K562 (cell line): ENCODE measurements around the gene STX2. TPM values are rescaled to one million over a fixed set of nuclear protein-coding genes. Genes with fewer than 3 reads are reported as not detected.

Experiments used
- ATAC-seq: fragments of 200-7000 bp; cut with Tn5 transposase; 3 replicates; pipeline ENCODE4 v1.9.1; 2020; ENCODE audit warnings: moderate library complexity
- BruUV-seq: library from RNA; stranded (reverse); fragments of 400-500 nt; replicated peaks from 2 replicates; lab custom pipeline; 2021; lab: Mats Ljungman, UMichigan
- CTCF ChIA-PET: fragments of 300-600 bp; formaldehyde crosslinking; extraction: SDS; loops from one replicate; lab custom pipeline; 2021; ENCODE audit warnings: low intra/inter-chr PET ratio; lab: Yijun Ruan, JAX
- POLR2A ChIA-PET: fragments of 300-600, 350-650 bp; sonication (Branson Sonifier 250); formaldehyde crosslinking; extraction: SDS; loops from one replicate; lab custom pipeline; 2021; ENCODE audit warnings: antibody characterized with exemption, inconsistent platforms; lab: Yijun Ruan, JAX
- DNase-seq, 4 experiments: peaks; one replicate each; pipeline versions ENCODE4 v3.0.0 to v3.0.0-alpha.2; 2011 to 2018; ENCODE audit warnings: low spot score in 3 of 4, mixed read lengths in 3 of 4; ENCODE audit errors: extremely low read depth in 1 of 4
- FAIRE-seq: peaks from 2 replicates; lab custom pipeline; 2011; peaks lifted over from hg19 to GRCh38; lab: Jason Lieb, UNC
- H2AFZ ChIP-seq: 2 replicates; pipeline ENCODE4 v1.6.0; 2011; ENCODE audit warnings: low read depth, low read length, control low read depth, inconsistent platforms
- H3K27ac ChIP-seq: fragments of 200-600 bp; 3 replicates; pipeline ENCODE4 v1.8.0; 2011; ENCODE audit warnings: low read depth, mild to moderate bottlenecking, control low read depth, inconsistent platforms, low read length, moderate library complexity, mixed read lengths; ENCODE audit errors: extremely low read depth
- H3K27me3 ChIP-seq, 2 experiments: fragments of 300-600 bp in 1 of 2; 2 replicates in 1 of 2; 3 replicates in 1 of 2; pipeline versions ENCODE4 v1.6.0 to v1.8.0; 2011; ENCODE audit warnings: inconsistent platforms in 2 of 2, low read length in 2 of 2, mild to moderate bottlenecking in 1 of 2, mixed read lengths in 1 of 2, moderate library complexity in 1 of 2; ENCODE audit not compliant: control insufficient read depth in 2 of 2, insufficient read depth in 2 of 2
- H3K36me3 ChIP-seq: fragments of 300-600 bp; 3 replicates; pipeline ENCODE4 v1.8.0; 2011; ENCODE audit warnings: mild to moderate bottlenecking, low read length, inconsistent platforms; ENCODE audit not compliant: control insufficient read depth, insufficient read depth
- H3K4me1 ChIP-seq, 2 experiments: fragments of 200-600 bp in 1 of 2; replicated peaks in 1 of 2; 2 replicates in 1 of 2; 3 replicates in 1 of 2; pipeline versions ENCODE4 v1.5.1 to v1.8.0; 2011; ENCODE audit warnings: inconsistent platforms in 2 of 2, low read length in 2 of 2, mild to moderate bottlenecking in 1 of 2, mixed read lengths in 1 of 2, moderate library complexity in 1 of 2; ENCODE audit not compliant: control insufficient read depth in 2 of 2, insufficient read depth in 2 of 2
- H3K4me2 ChIP-seq: 2 replicates; pipeline ENCODE4 v1.6.1; 2011; ENCODE audit warnings: low read length, control low read depth, inconsistent platforms, mixed read lengths; ENCODE audit not compliant: insufficient read depth
- H3K4me3 ChIP-seq: fragments of 200-600 bp; sonication (generic), shearing (Covaris generic); 2 replicates; pipeline ENCODE4 v1.5.1; 2016; ENCODE audit warnings: control low read depth, inconsistent platforms
- H3K79me2 ChIP-seq: fragments of 200-600 bp; 3 replicates; pipeline ENCODE4 v1.8.0; 2011; ENCODE audit warnings: low read length, inconsistent platforms; ENCODE audit not compliant: control insufficient read depth, insufficient read depth
- H3K9ac ChIP-seq, 2 experiments: 2 replicates each; pipeline versions ENCODE4 v1.6.0 to v1.6.1; 2011; ENCODE audit warnings: low read depth in 2 of 2, low read length in 2 of 2, control low read depth in 1 of 2, inconsistent platforms in 1 of 2, mild to moderate bottlenecking in 1 of 2, mixed read lengths in 1 of 2; ENCODE audit not compliant: insufficient read depth in 1 of 2
- H3K9me1 ChIP-seq: one replicate; pipeline ENCODE4 v1.6.0; 2011; ENCODE audit warnings: inconsistent platforms, mild to moderate bottlenecking, low read length, moderate library complexity; ENCODE audit not compliant: control insufficient read depth, insufficient read depth
- H3K9me3 ChIP-seq: replicated peaks from 2 replicates; pipeline ENCODE4 v1.5.1; 2011; ENCODE audit warnings: low read depth, low read length, inconsistent platforms; ENCODE audit not compliant: control insufficient read depth, insufficient read depth
- H4K20me1 ChIP-seq: replicated peaks from 2 replicates; pipeline ENCODE4 v1.6.1; 2011; ENCODE audit warnings: low read length, inconsistent platforms, mixed read lengths; ENCODE audit not compliant: control insufficient read depth, insufficient read depth
- BRCA1 ChIP-seq, 2 experiments: fragments of 450-650 bp in 1 of 2; sonication (generic) in 1 of 2; formaldehyde crosslinking in 1 of 2; IDR thresholded peaks; 2 replicates each; pipeline versions ENCODE4 v1.5.0 to v1.6.1; 2017 to 2020; ENCODE audit warnings: mild to moderate bottlenecking in 1 of 2, missing genetic modification reagents in 1 of 2
- C11orf30 ChIP-seq: fragments of 450-650 bp; IDR thresholded peaks from 2 replicates; pipeline ENCODE4 v1.6.1; 2016; ENCODE audit warnings: low read depth, mild to moderate bottlenecking
- MAFF ChIP-seq: IDR thresholded peaks from 2 replicates; pipeline ENCODE4 v1.6.1; 2012; ENCODE audit warnings: low read length, improper control_type of control experiment
- MAFG ChIP-seq: fragments of 450-650 bp; conservative IDR thresholded peaks from 2 replicates; pipeline ENCODE4 v1.6.1; 2016; ENCODE audit warnings: missing genetic modification characterization, missing compliant biosample characterization
- MAFK ChIP-seq: IDR thresholded peaks from 2 replicates; pipeline ENCODE4 v1.6.1; 2011; ENCODE audit warnings: low read length, improper control_type of control experiment
- RUNX1 ChIP-seq: sonication (generic); IDR thresholded peaks from 2 replicates; pipeline ENCODE4 v1.6.1; 2016; ENCODE audit warnings: antibody characterized with exemption, low read depth
- ZNF124 ChIP-seq: sonication (generic); formaldehyde crosslinking; IDR thresholded peaks from 2 replicates; pipeline ENCODE4 v1.8.1; 2022; ENCODE audit warnings: missing genetic modification reagents
- ZNF316 ChIP-seq: fragments of 450-650 bp; IDR thresholded peaks from 2 replicates; pipeline ENCODE4 v1.6.1; 2016
- WGBS: fragments of 100-300 bp; shearing (Covaris generic); methylation state at CpG from one replicate; pipeline ENCODE4 v1.1.6; 2016; ENCODE audit warnings: low coverage, mixed read lengths; ENCODE audit not compliant: insufficient coverage; ENCODE audit errors: missing lambda C conversion rate; 5-methylcytosine and 5-hydroxymethylcytosine counted together
- in situ Hi-C: fragments of 300-500 bp; cut with MboI; formaldehyde crosslinking; loops from 4 replicates; pipeline ENCODE4 v1.15.0; 2018; ENCODE audit warnings: inconsistent platforms, mixed read lengths
- intact Hi-C: fragments of 100-400 bp; cut with micrococcal nuclease; formaldehyde crosslinking; loops from 2 replicates; pipeline ENCODE4 v1.14.2; 2022
- polyA plus RNA-seq, 8 experiments: library from polyadenylated mRNA; depleted of rRNA in 4 of 8; stranded (reverse) in 5 of 8; unstranded in 3 of 8; fragments of >200 nt; fragmentation: Nextera tagmentation in 2 of 8; fragmentation: Illumina TruSeq in 1 of 8; extraction: Ambion mirVana in 2 of 8; extraction: Trizol in 1 of 8; gene quantifications; 2 replicates each; pipeline versions ENCODE4 v1.2.1 to v1.2.3, GENCODE V29; 2011 to 2014; ENCODE audit warnings: inconsistent platforms in 1 of 8, missing spikeins in 1 of 8
- total RNA-seq, 7 experiments: library from RNA; depleted of rRNA in 6 of 7; stranded (reverse); fragments of >200 nt in 6 of 7; fragmentation: Illumina TruSeq in 2 of 7; extraction: Trizol in 2 of 7; gene quantifications; 2 replicates each; pipeline versions ENCODE4 v1.2.1 to v1.2.3, GENCODE V29; 2011 to 2021; ENCODE audit warnings: low replicate concordance in 1 of 7

STX2 gene
- total and polyA plus RNA-seq, 9 of the 15 experiments (the other 6 are each of a cell fraction or from before 2014, with no cell fraction given), result 22.2 to 54.6 (median 30.8) TPM

DNA sequence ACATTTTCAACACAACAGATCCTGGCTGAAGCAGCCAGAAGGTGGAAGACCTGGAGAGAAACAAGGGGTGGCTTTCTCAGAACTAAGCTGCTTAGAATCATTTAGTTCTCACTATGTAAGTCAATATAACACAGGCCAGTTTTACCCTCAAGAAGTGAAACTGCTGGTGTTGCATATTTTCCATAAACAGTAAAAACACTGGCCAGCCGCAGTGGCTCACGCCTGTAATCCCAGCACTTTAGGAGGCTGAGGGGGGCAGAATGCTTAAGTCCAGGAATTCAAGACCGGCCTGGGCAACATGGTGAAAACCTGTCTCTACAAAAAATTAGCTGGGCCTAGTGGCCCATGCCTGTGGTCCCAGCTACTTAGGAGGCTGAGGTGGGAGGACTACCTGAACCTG, 11.6 kb downstream of the STX2 start:
- 0 out of 3 replicates have a peak overlapping the region, but pooled peaks have one; percentile 3 for H3K27ac ChIP-seq
- H2AFZ ChIP-seq, result no peak overlapping the region
- 92% methylated on average over 3 of the region's 3 CpGs for WGBS
- CTCF ChIA-PET, result interaction anchor here (0.7 kb wide), 1 partner anchor 43 kb away, joined by 4 read pairs; no protein-coding TSS in a partner anchor
- H3K4me3 ChIP-seq, result no peak overlapping the region
- POLR2A ChIA-PET, result interaction anchor here (1.1 to 1.3 kb wide), 3 partner anchors 9 to 43 kb away, joined by 4 to 5 read pairs (median 5); no protein-coding TSS in a partner anchor
- no peaks in the 10 kb centered on the region for H3K27me3 ChIP-seq
- no peak for FAIRE-seq
- H3K9me3 ChIP-seq, result no peaks in the 10 kb centered on the region; the same call in 1 of the 2 replicates
- H3K9ac ChIP-seq, result no peak overlapping the region
- peaks cover 41% of the 10 kb centered on the region for H3K36me3 ChIP-seq
- peaks cover 45 to 46% of the 10 kb centered on the region in 2 experiments; a peak in 4 of 5 replicates for H3K4me1 ChIP-seq
- H3K79me2 ChIP-seq, result peaks cover 65% of the 10 kb centered on the region
- H3K4me2 ChIP-seq, result no peak overlapping the region
- BruUV-seq, result no TSS peak
- DNase-seq, result no peak
- TF ChIP-seq MAFF (peak; percentile 41; the same call in 1 of the 2 replicates), ZNF316 (peak; percentile 91), RUNX1 (no peak), MAFK (0 out of 2 replicates have a peak, but pooled peaks have one; percentile 36), MAFG (tag) (peak; percentile 57; the same call in 1 of the 2 replicates), BRCA1 (IDR thresholded peaks at IDR 0.05) (no peak), BRCA1 (CRISPR knock-in tag; IDR thresholded peaks at IDR 0.05) (no peak), C11orf30 (peak; percentile 79), ZNF124 (CRISPR knock-in tag) (no peak)
- in situ Hi-C loops (no loop called here), intact Hi-C loops (no loop called here)
- no peaks in the 10 kb centered on the region for H4K20me1 ChIP-seq
- no peak for ATAC-seq
- no peaks in the 10 kb centered on the region for H3K9me1 ChIP-seq
